ENCODE data around the gene FOXRED2. TPM values are rescaled to one million over a fixed set of nuclear protein-coding genes. Genes with fewer than 3 reads are reported as not detected.
"Not testable (repeated sequence)": the region's sequence is repeated elsewhere in the genome, so short reads cannot be mapped to it uniquely, and the experiment has no call there.

FOXRED2 gene
- polyA plus RNA-seq, 5 donors: 15.5 to 23.4 (median 18.5) TPM

- DNase-seq: no peak
These were observed 35.9 kb downstream of the FOXRED2 start for GRCh38 chr22:36470994-36471331.

GRCh38 chr22:36470162-36470993 is 36.5 kb downstream of the FOXRED2 start:
- DNase-seq: peak; percentile 75 to 80

- DNase-seq: no peak
These were observed 37.6 kb downstream of the FOXRED2 start for GRCh38 chr22:36469094-36469710.

GRCh38 chr22:36467946-36468345 is 38.9 kb downstream of the FOXRED2 start:
- no peak for DNase-seq

GRCh38 chr22:36467042-36467810 is 39.6 kb downstream of the FOXRED2 start:
- DNase-seq: no peak

- DNase-seq: no peak
These were observed 40.6 kb downstream of the FOXRED2 start for GRCh38 chr22:36466258-36466657.

GRCh38 chr22:36465232-36466021 is 41.4 kb downstream of the FOXRED2 start:
- no peak for DNase-seq

GRCh38 chr22:36464715-36465231 is 42.1 kb downstream of the FOXRED2 start:
- DNase-seq: no peak

- no peak for DNase-seq
These were observed 43.1 kb downstream of the FOXRED2 start for GRCh38 chr22:36463783-36464184.

- peak; percentile 62 to 70 for DNase-seq
These were observed 44.9 kb downstream of the FOXRED2 start for GRCh38 chr22:36461665-36462649.

GRCh38 chr22:36460202-36460601 is 46.6 kb downstream of the FOXRED2 start:
- DNase-seq: no peak

- no peak for DNase-seq
These were observed 49.0 kb downstream of the FOXRED2 start for GRCh38 chr22:36457688-36458450.

- no peak for DNase-seq
These were observed 50.4 kb downstream of the FOXRED2 start for GRCh38 chr22:36456464-36456845.

GRCh38 chr22:36455571-36456463 is 51.0 kb downstream of the FOXRED2 start:
- DNase-seq: no peak

- peak; percentile 85 for DNase-seq
These were observed 51.8 kb downstream of the FOXRED2 start for GRCh38 chr22:36454916-36455570.

GRCh38 chr22:36453855-36454378 is 52.9 kb downstream of the FOXRED2 start:
- DNase-seq: no peak

GRCh38 chr22:36452978-36453607 is 53.7 kb downstream of the FOXRED2 start:
- DNase-seq: not testable (repeated sequence)

All from right lung (tissue), 5 donors.